Naive thymus-derived CD4-positive, alpha-beta T cell (primary cell): ENCODE results near the gene SERPING1. TPM values are rescaled to one million over a fixed set of nuclear protein-coding genes. Genes with fewer than 3 reads are reported as not detected.

Experiments
- ATAC-seq: fragments of 150-1000 bp; cut with Tn5 transposase; 2 replicates; pipeline ENCODE4 v1.10.0; 2021; ENCODE audit warnings: mild to moderate bottlenecking, moderate library complexity
- CTCF ChIA-PET: fragments of 350-600 bp; sonication (Branson Sonifier 250); formaldehyde crosslinking; loops from one replicate; lab custom pipeline; 2021; ENCODE audit warnings: antibody characterized with exemption; lab: Charles Lee
- POLR2A ChIA-PET: fragments of 350-600 bp; sonication (Branson Sonifier 250); formaldehyde crosslinking; loops from one replicate; lab custom pipeline; 2021; ENCODE audit warnings: antibody characterized with exemption, inconsistent platforms; lab: Charles Lee
- DNase-seq, 9 donors: peaks; one replicate each; pipeline versions ENCODE4 v3.0.0 to v3.0.0-alpha.2; 2020 to 2022; ENCODE audit warnings: mixed read lengths in 1 of 9
- H3K27ac ChIP-seq: one replicate; pipeline ENCODE4 v1.7.0; 2013; ENCODE audit warnings: mild to moderate bottlenecking, low read depth, low read length, moderate library complexity
- H3K27me3 ChIP-seq, 2 donors: one replicate each; pipeline ENCODE4 v1.7.0; 2013; ENCODE audit warnings: low read length in 2 of 2, mild to moderate bottlenecking in 2 of 2, moderate library complexity in 2 of 2; ENCODE audit not compliant: control insufficient read depth in 2 of 2, insufficient read depth in 2 of 2
- H3K36me3 ChIP-seq, 3 experiments: 1 replicate in 2 of 3; 2 replicates in 1 of 3; pipeline ENCODE4 v1.7.0; 2013; ENCODE audit warnings: low read length in 3 of 3, mild to moderate bottlenecking in 3 of 3, moderate library complexity in 1 of 3; ENCODE audit not compliant: insufficient read depth in 3 of 3, control insufficient read depth in 2 of 3
- H3K4me1 ChIP-seq, 2 donors: one replicate each; pipeline ENCODE4 v1.7.0; 2013; ENCODE audit warnings: low read length in 2 of 2, mild to moderate bottlenecking in 2 of 2, moderate library complexity in 1 of 2; ENCODE audit not compliant: control insufficient read depth in 2 of 2, insufficient read depth in 2 of 2
- H3K4me3 ChIP-seq: 2 replicates; pipeline ENCODE4 v1.7.0; 2013; ENCODE audit warnings: mild to moderate bottlenecking, low read length
- H3K9me3 ChIP-seq, 3 experiments: 1 replicate in 2 of 3; 2 replicates in 1 of 3; pipeline ENCODE4 v1.7.0; 2013; ENCODE audit warnings: low read length in 3 of 3; ENCODE audit not compliant: control insufficient read depth in 2 of 3
- H3K27ac Mint-ChIP-seq, 9 donors: one replicate each; pipeline ENCODE4 v1.8.0; 2020 to 2022; ENCODE audit warnings: mixed read lengths in 9 of 9, mild to moderate bottlenecking in 8 of 9, moderate library complexity in 5 of 9, inconsistent platforms in 2 of 9
- H3K27me3 Mint-ChIP-seq, 5 donors: one replicate each; pipeline ENCODE4 v1.8.0; 2021 to 2022; ENCODE audit warnings: mixed read lengths in 5 of 5, mild to moderate bottlenecking in 1 of 5
- H3K36me3 Mint-ChIP-seq, 5 donors: one replicate each; pipeline ENCODE4 v1.8.0; 2020 to 2022; ENCODE audit warnings: mixed read lengths in 5 of 5, mild to moderate bottlenecking in 3 of 5, inconsistent platforms in 1 of 5
- H3K4me1 Mint-ChIP-seq, 7 donors: one replicate each; pipeline ENCODE4 v1.8.0; 2020 to 2022; ENCODE audit warnings: mixed read lengths in 7 of 7, mild to moderate bottlenecking in 3 of 7, inconsistent platforms in 1 of 7
- H3K4me3 Mint-ChIP-seq, 10 donors: one replicate each; pipeline ENCODE4 v1.8.0; 2020 to 2022; ENCODE audit warnings: mild to moderate bottlenecking in 10 of 10, mixed read lengths in 10 of 10, moderate library complexity in 6 of 10, inconsistent platforms in 2 of 10
- H3K9me3 Mint-ChIP-seq, 11 donors: one replicate each; pipeline ENCODE4 v1.8.0; 2020 to 2022; ENCODE audit warnings: mixed read lengths in 11 of 11, mild to moderate bottlenecking in 4 of 11, inconsistent platforms in 1 of 11, moderate library complexity in 1 of 11
- intact Hi-C, 2 donors: fragments of 100-400 bp; cut with micrococcal nuclease; formaldehyde crosslinking; loops; one replicate each; pipeline ENCODE4 v1.15.1; 2023
- polyA plus RNA-seq, 2 donors: library from polyadenylated mRNA; unstranded; fragments of 300-500 nt; fragmentation: Illumina TruSeq; gene quantifications; one replicate each; pipeline ENCODE4 v1.2.3, GENCODE V29; 2021
- total RNA-seq, 6 experiments: library from RNA in 5 of 6; stranded (reverse) in 5 of 6; gene quantifications; 1 replicate in 5 of 6; 2 replicates in 1 of 6; pipeline ENCODE4 v1.2.3 and lab custom pipeline; 2021 to 2026

Gene SERPING1
- total and polyA plus RNA-seq, 7 experiments from 2014 or later, result 0.21 to 3.7 (median 0.97) TPM; not detected in 4

DNA sequence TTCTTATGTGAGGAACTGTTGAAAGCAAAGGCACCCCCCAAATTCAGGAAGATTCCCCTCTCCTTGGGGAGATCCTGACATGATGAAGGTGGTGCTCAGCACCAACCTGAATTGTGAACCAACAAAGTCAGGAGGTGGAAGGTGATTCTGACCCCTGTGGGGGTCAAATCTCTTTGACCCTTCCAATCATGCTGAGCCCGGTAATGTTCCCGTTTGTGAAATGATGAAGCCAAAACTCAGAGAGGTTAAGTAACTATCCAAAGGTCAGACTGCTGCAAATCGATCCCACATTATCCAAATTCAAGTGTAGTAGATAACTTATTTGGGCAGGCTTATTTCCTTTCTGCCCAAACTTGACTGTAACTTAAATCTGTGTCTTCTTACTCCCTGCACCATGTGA lies 19.1 kb downstream of the SERPING1 start:
- Histone ChIP-seq H3K27ac (no peak overlapping the region), H3K4me1 (no peaks in the 10 kb centered on the region), H3K9me3 (peaks cover 0 to 13% (median 0%) of the 10 kb centered on the region in 3 experiments), H3K36me3 (no peaks in the 10 kb centered on the region), H3K27me3 (no peaks in the 10 kb centered on the region), H3K4me3 (no peak overlapping the region)
- Mint-ChIP-seq H3K27ac (no peak overlapping the region), H3K4me1 (no peaks in the 10 kb centered on the region), H3K4me3 (no peak overlapping the region), H3K9me3 (peaks cover 0 to 25% (median 6%) of the 10 kb centered on the region in 11 donors), H3K27me3 (peaks cover 6 to 9% (median 7%) of the 10 kb centered on the region in 5 donors), H3K36me3 (no peaks in the 10 kb centered on the region)
- POLR2A ChIA-PET, result no interaction called here
- CTCF ChIA-PET, result no interaction called here
- no peak for ATAC-seq
- no peak for DNase-seq
- intact Hi-C loops, result no loop called here

DNA sequence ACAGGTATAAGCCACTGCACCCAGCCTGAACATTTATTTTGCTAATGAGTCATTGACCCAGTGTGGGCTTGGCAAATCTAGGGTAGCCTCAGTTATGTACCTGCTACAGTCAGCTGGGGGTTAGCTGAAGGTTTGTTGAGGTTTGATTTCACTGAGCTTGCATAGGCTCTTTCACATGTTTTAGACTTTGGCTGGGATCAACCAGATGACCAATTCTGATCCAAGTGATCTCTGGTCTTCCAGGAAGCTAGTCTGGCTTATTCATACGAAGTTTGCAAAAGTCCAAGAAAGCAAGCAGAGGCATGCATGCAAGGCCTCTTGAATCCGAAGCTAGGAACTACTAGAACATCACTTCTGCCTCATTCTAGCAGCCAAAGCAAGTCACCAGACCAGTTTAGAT lies 21.0 kb downstream of the SERPING1 start:
- peaks cover 0 to 25% (median 6%) of the 10 kb centered on the region in 11 donors for H3K9me3 Mint-ChIP-seq
- peaks cover 0 to 19% (median 10%) of the 10 kb centered on the region in 5 donors for H3K27me3 Mint-ChIP-seq
- peaks cover 0 to 2% (median 0%) of the 10 kb centered on the region in 7 donors for H3K4me1 Mint-ChIP-seq
- H3K27ac Mint-ChIP-seq, result no peak overlapping the region
- H3K4me3 Mint-ChIP-seq, result no peak overlapping the region
- intact Hi-C loops, result no loop called here
- no peaks in the 10 kb centered on the region for H3K4me1 ChIP-seq
- no peaks in the 10 kb centered on the region for H3K36me3 ChIP-seq
- no peaks in the 10 kb centered on the region for H3K36me3 Mint-ChIP-seq
- peaks cover 0 to 13% (median 0%) of the 10 kb centered on the region in 3 experiments for H3K9me3 ChIP-seq
- ChIA-PET POLR2A (no interaction called here), CTCF (no interaction called here)
- no peak overlapping the region for H3K4me3 ChIP-seq
- no peak overlapping the region for H3K27ac ChIP-seq
- ATAC-seq (no peak), DNase-seq (no peak)
- H3K27me3 ChIP-seq, result no peaks in the 10 kb centered on the region

DNA sequence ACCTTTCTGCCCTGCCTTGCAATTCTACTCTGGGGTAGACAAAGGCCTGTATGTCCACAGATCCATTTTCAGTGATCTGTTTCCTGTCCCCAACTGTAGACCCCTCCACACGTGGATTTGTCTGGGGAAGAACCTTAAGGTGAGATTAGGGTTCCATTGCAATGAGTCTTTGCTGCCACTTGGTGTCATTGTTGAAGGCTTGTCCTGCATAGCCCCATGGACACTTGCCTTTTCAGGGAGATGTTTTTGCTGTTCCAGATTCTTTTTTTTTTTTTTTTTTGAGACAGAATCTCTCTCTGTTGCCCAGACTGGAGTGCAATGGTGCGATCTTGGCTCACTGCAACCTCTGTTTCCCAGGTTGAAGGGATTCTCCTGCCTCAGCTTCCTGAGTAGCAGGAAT lies 21.8 kb downstream of the SERPING1 start:
- H3K4me1 ChIP-seq, result no peaks in the 10 kb centered on the region
- Mint-ChIP-seq H3K36me3 (no peaks in the 10 kb centered on the region), H3K4me3 (no peak overlapping the region), H3K9me3 (peaks cover 0 to 25% (median 6%) of the 10 kb centered on the region in 11 donors), H3K4me1 (peaks cover 0 to 2% (median 0%) of the 10 kb centered on the region in 7 donors), H3K27me3 (peaks cover 0 to 19% (median 10%) of the 10 kb centered on the region in 5 donors), H3K27ac (no peak overlapping the region)
- H3K4me3 ChIP-seq, result no peak overlapping the region
- H3K9me3 ChIP-seq, result peaks cover 0 to 13% (median 0%) of the 10 kb centered on the region in 3 experiments
- ChIA-PET CTCF (no interaction called here), POLR2A (no interaction called here)
- H3K36me3 ChIP-seq, result no peaks in the 10 kb centered on the region
- ATAC-seq, result no peak
- H3K27ac ChIP-seq, result no peak overlapping the region
- H3K27me3 ChIP-seq, result no peaks in the 10 kb centered on the region
- DNase-seq, result no peak
- intact Hi-C loops, result no loop called here

DNA sequence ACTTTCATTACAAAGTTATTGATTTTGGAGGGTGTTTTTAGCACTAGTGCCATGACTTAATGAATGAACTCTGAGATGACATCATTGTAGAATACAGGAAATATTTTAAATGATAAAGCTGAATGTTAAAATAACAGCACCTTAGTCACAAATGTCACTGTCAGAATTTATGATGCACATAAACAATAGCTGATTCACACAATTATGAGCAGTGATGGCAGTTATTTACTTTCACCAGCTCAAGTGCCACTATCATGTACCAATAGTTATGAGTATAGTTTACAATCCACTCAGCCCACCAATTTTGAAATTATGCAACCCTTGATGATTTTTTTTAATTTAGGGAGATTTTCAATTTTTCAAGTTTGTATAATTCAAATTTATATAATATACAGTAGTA lies 23.0 kb downstream of the SERPING1 start:
- Mint-ChIP-seq H3K4me1 (peaks cover 0 to 2% (median 0%) of the 10 kb centered on the region in 7 donors), H3K27ac (no peak overlapping the region), H3K4me3 (no peak overlapping the region), H3K27me3 (peaks cover 0 to 19% (median 10%) of the 10 kb centered on the region in 5 donors), H3K9me3 (peaks cover 0 to 25% (median 6%) of the 10 kb centered on the region in 11 donors), H3K36me3 (no peaks in the 10 kb centered on the region)
- Histone ChIP-seq H3K9me3 (peaks cover 0 to 13% (median 0%) of the 10 kb centered on the region in 3 experiments), H3K27ac (no peak overlapping the region), H3K4me1 (no peaks in the 10 kb centered on the region), H3K4me3 (no peak overlapping the region), H3K27me3 (no peaks in the 10 kb centered on the region), H3K36me3 (no peaks in the 10 kb centered on the region)
- intact Hi-C loops, result no loop called here
- ATAC-seq (no peak), DNase-seq (no peak)
- ChIA-PET POLR2A (no interaction called here), CTCF (no interaction called here)

DNA sequence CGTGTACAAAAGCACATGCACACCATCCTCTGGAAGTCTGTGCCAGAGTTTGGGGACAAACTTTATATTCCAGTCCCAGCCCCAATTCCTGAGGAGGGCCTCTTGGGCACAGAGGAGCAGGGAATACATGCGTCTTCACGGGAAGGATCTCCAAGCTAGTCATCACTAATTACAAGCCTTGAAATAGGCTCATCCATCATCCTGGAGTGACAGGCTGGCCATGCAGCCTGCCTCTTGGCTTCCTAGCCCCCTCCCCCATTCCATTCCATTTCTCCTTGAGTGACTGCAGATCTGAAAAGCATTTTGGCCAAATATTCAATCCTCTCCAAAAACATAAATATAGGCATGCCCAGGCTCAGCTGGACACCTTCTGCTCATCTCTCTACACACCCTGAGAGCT lies 24.8 kb downstream of the SERPING1 start:
- Histone ChIP-seq H3K27ac (no peak overlapping the region), H3K4me3 (no peak overlapping the region), H3K36me3 (no peaks in the 10 kb centered on the region), H3K4me1 (no peaks in the 10 kb centered on the region), H3K9me3 (peaks cover 0 to 13% (median 0%) of the 10 kb centered on the region in 3 experiments), H3K27me3 (no peaks in the 10 kb centered on the region)
- ATAC-seq (no peak), DNase-seq (no peak)
- Mint-ChIP-seq H3K27ac (no peak overlapping the region), H3K9me3 (peaks cover 0 to 25% (median 6%) of the 10 kb centered on the region in 11 donors), H3K27me3 (peaks cover 0 to 17% (median 4%) of the 10 kb centered on the region in 5 donors), H3K36me3 (no peaks in the 10 kb centered on the region), H3K4me1 (peaks cover 0 to 2% (median 0%) of the 10 kb centered on the region in 7 donors), H3K4me3 (no peak overlapping the region)
- intact Hi-C loops, result no loop called here
- ChIA-PET CTCF (interaction anchor here (0.6 kb wide), 1 partner anchor 130 kb away, joined by 3 read pairs; no protein-coding TSS in a partner anchor), POLR2A (no interaction called here)

DNA sequence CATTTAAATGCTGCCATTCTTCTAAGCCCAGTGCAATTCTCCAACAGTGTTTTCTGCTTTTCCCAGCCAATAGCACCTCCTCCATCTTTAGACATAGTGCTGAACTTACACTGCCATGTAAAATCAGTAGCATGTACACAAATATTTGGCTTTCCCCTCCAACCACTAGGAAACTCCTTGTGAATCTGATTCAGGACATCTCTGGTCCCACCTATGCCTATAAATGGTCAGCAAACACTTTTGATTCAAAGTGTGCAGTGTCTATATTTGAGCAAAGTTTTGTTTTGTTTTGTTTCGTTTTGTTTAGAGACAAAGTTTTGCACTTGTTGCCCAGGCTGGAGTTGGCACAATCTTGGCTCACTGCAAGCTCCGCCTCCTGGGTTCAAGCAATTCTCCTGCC lies 27.4 kb downstream of the SERPING1 start:
- no peak for DNase-seq

DNA sequence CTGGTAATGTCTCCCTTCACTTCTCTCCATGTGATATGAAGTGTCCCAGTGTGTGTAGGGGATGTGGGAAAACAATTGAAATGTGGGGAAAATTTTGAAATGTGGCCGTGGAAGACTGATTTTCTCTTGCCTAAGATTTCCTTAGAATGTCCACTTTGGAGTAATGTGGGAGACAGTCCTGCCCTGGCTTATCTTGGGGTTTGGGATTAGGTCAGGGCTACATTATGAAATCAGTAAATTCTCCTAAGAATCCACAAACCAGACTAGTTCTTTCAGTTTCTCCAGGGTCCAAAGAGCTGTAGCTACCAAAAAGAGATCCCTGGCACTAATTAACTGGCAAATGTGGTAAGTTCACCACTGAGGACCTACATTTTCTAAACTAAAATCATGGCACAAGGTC lies 29.4 kb downstream of the SERPING1 start:
- intact Hi-C loops, result no loop called here
- H3K27ac ChIP-seq, result no peak overlapping the region

More for the DNA sequence above, 27.4 kb downstream of the SERPING1 start:
- Histone ChIP-seq H3K36me3 (no peaks in the 10 kb centered on the region), H3K27me3 (no peaks in the 10 kb centered on the region), H3K9me3 (peaks cover 0 to 5% (median 0%) of the 10 kb centered on the region in 3 experiments), H3K27ac (no peak overlapping the region), H3K4me1 (no peaks in the 10 kb centered on the region), H3K4me3 (no peak overlapping the region)
- no peak for ATAC-seq
- no peak overlapping the region for H3K27ac Mint-ChIP-seq
- CTCF ChIA-PET, result no interaction called here
- no peaks in the 10 kb centered on the region for H3K36me3 Mint-ChIP-seq
- POLR2A ChIA-PET, result no interaction called here
- H3K27me3 Mint-ChIP-seq, result peaks cover 0 to 17% (median 10%) of the 10 kb centered on the region in 5 donors
- no peak overlapping the region for H3K4me3 Mint-ChIP-seq
- H3K9me3 Mint-ChIP-seq, result peaks cover 0 to 17% (median 5%) of the 10 kb centered on the region in 11 donors
- intact Hi-C loops, result no loop called here
- peaks cover 0 to 2% (median 0%) of the 10 kb centered on the region in 7 donors for H3K4me1 Mint-ChIP-seq

More for the DNA sequence above, 29.4 kb downstream of the SERPING1 start:
- Mint-ChIP-seq H3K4me1 (peaks cover 0 to 2% (median 0%) of the 10 kb centered on the region in 7 donors), H3K27me3 (peaks cover 5 to 29% (median 10%) of the 10 kb centered on the region in 5 donors), H3K36me3 (no peaks in the 10 kb centered on the region), H3K4me3 (no peak overlapping the region), H3K27ac (no peak overlapping the region), H3K9me3 (peaks cover 0 to 3% (median 0%) of the 10 kb centered on the region in 11 donors)
- no peaks in the 10 kb centered on the region for H3K36me3 ChIP-seq
- DNase-seq (no peak), ATAC-seq (no peak)
- H3K4me3 ChIP-seq, result no peak overlapping the region
- ChIA-PET POLR2A (interaction anchor here (0.7 kb wide), 1 partner anchor 17 kb away, joined by 4 read pairs; no protein-coding TSS in a partner anchor), CTCF (no interaction called here)
- H3K9me3 ChIP-seq, result no peaks in the 10 kb centered on the region
- no peaks in the 10 kb centered on the region for H3K4me1 ChIP-seq
- no peaks in the 10 kb centered on the region for H3K27me3 ChIP-seq
